Left hindlimb (tissue), 1 donor: ENCODE results near the gene CACNA1I.

ENCODE experiments used
- DNase-seq: peaks from one replicate; pipeline ENCODE4 v3.0.0-alpha.2; 2018

Gene CACNA1I

GRCh38 chr22:39653787-39654077 is 83.2 kb downstream of the CACNA1I start:
- no peak for DNase-seq

DNA sequence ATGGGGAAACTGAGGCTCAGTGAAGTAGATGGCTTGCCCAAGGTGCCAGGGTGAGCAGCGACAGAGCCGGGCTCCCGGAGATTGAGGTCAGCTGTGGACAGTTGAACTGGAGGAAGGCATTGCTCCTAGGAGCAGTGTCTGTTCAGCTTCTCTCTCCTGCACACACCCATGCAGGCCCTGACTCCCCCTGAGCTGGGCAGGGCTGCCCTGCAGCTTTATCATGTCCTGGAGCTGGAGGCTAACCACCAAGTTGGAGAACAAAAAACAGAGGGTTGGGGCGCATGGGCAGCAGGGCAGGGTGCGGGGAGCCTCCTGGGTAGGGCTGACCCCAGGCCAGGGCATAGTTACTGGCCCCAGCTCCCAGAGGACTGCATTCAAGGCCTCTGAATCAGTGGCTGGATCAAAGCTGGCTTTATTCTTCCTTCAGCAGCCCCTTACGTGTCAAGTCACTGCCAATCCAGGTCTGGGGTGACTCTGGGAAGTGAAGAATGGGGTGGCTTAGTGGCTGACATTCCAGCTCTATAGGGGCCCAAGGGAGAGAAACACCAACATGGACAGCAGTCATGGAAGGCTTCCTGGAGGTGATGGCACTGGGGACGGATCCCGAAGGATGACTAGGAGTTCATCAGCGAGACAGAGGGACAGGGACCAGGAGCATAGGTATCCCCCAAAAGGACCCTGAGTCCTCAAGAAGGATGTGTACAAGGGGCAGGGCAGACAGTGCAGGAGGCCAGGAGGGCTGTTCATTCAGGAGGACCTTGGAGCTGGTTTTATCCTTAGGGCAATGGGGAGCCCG is 83.8 kb downstream of the CACNA1I start:
- no peak for DNase-seq

GRCh38 chr22:39655004-39655579 is 84.5 kb downstream of the CACNA1I start:
- no peak for DNase-seq

DNA sequence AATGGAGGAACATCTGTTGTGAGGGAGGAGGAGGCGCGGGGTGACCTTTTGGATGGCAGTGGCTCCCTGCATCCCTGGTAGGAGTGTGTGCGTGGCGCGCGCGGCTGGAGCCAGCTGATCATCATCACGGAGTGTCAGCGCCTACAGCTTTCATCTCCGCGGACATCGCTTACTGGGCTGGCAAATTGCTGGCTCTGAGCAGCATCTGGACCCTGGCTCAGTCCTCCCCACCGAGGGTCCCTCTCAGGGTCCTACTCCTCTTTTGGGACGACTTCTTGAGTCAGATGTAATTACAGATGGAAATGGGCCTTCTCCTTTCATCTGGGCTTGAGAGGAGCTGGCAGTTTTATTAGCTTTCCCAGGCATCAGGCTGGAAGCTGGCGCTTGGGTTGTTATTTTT is 85.3 kb downstream of the CACNA1I start:
- no peak for DNase-seq

DNA sequence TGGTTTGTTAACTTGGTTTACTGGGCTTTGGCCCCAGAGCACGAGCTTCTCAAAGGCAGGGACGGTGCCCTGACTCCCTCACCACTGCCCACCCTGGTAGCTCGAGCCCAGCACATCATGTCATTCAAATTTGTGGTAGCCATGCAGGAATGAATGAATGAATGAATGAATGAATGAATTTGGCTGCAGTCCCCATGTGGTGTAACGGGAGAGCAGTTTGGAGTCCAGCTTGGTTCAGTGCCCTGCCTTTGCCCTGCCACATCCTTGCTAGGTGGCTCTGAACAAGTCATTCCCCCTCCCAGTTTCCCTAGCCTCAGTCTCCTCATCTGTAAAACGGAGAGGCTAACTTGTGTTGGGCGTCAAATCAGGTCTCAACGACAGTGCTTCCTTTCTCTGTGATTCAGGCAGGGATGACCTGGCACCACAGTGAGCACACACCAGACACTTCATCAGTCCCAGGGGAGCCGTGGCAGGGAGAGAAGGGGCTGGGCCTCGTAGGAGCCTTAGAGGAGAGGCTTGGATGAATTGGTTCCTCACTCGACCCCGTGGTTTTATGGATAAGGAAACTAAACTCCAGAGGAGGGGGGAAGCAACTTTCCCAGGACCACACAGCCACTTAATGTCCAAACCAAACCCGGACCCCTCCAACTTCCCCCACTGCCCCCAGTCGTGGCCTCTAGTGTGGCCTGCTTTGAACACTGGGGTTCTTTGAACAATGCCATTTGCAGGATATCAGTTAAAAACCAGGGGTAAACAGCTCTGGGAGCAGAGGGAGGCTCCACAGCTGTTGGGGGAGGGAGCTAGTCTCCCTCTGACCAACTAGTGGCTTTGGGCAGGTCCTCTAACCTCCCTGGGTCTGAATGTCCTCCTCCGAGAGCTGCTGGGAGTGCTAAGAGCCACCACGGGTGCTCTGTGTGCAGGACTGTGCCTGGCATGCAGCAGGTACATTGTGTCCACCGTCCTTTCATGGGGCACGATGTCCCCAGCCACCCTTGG is 86.2 kb downstream of the CACNA1I start:
- DNase-seq, result no peak

- DNase-seq, result no peak
These were observed 87.8 kb downstream of the CACNA1I start for GRCh38 chr22:39658367-39658766.

GRCh38 chr22:39658806-39659463 is 88.4 kb downstream of the CACNA1I start:
- no peak for DNase-seq

- no peak for DNase-seq
These were observed 90.9 kb downstream of the CACNA1I start for GRCh38 chr22:39661501-39661841.

- DNase-seq, result no peak
These were observed 91.5 kb downstream of the CACNA1I start for GRCh38 chr22:39661842-39662685.

GRCh38 chr22:39662686-39663052 is 92.1 kb downstream of the CACNA1I start:
- DNase-seq, result no peak

DNA sequence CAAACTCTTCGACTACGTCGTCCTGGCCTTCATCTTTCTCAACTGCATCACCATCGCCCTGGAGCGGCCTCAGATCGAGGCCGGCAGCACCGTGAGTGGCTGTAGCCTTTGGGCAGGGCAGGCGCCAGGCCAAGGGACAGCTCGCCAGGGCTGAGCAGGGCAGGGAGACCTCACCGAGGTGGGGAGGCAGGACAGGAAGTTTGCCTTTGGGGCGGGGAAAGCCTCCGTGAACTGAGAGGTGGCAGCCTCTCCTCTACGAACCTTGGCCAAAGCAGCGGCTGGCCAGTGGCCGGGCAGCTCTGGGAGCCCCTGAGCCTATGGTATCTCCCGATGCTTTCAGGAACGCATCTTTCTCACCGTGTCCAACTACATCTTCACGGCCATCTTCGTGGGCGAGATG is 93.2 kb downstream of the CACNA1I start:
- DNase-seq, result no peak

- no peak for DNase-seq
These were observed 94.1 kb downstream of the CACNA1I start for GRCh38 chr22:39664485-39665200.

DNA sequence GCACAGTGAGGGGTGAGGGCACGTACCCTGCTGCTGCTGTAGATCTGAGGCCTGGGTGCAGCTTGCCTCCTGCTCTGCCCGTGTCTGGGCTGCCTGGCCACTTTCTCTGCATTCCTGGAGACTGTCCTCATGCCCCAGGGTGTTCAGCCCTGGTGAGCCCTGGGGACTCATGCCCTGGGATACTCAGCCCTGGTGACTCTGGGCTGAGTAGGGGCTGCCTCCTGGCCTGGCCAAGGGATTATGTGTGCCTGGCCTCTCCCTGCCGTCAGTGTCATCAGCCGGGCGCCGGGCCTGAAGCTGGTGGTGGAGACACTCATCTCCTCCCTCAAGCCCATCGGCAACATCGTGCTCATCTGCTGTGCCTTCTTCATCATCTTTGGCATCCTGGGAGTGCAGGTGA is 94.7 kb downstream of the CACNA1I start:
- no peak for DNase-seq

- no peak for DNase-seq
These were observed 95.3 kb downstream of the CACNA1I start for GRCh38 chr22:39665661-39666431.

- DNase-seq, result no peak
These were observed 95.9 kb downstream of the CACNA1I start for GRCh38 chr22:39666495-39666894.

DNA sequence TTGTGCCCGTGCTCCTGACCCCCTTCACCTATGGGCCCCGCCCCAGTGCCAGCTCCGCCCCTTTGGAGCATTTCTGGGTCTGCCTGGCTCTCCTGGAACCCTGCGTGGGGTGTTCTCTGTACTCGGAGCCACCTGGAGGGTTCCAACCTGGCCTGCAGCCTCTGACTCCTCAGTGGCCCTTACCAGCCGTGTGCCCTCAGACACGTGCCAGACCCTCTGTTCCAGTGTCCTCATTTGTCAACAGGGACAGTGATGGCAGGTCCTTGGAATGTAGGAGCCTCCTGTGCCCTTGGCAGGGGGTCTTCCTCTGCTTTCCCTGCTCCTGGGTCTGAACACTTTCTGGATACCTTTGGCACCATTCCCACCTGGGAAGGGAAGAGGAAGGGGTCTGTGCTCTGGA is 96.4 kb downstream of the CACNA1I start:
- DNase-seq, result no peak

DNA sequence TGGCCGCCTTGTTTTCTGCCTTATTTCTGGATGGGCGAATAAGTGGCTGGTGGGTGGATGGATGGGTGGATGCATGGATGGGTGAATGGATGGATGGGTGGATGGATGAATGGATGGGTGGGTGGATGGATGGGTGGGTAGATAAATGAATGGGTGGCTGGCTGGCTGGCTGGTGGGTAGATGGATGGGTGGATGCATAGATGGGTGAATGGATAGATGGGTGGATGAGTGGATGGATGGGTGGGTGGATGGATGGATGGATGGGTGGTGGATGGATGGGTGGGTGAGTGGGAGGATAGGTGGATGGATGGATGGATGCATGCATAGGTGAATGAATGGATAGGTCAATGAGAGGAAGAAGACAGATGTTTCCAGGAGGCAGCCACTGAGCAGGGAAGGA is 98.9 kb downstream of the CACNA1I start:
- DNase-seq, result no peak

DNA sequence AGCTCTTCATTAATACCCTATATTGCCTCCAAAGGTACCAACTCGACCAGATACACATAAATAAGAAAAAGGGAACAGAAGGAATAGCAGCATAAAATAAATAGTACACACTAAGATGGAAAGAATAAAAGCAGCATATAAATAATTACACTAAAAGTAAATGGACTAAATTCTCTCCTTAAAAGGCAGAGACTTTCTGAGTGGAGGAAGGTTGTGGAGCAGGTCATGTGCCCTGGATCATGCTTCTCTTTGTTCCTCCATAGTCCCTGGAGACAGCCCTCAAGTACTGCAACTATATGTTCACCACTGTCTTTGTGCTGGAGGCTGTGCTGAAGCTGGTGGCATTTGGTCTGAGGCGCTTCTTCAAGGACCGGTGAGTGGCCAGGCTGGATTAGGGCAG is 101.4 kb downstream of the CACNA1I start:
- no peak for DNase-seq

- no peak for DNase-seq
These were observed 104.0 kb downstream of the CACNA1I start for GRCh38 chr22:39674536-39674935.

- no peak for DNase-seq
These were observed 105.4 kb downstream of the CACNA1I start for GRCh38 chr22:39675947-39676346.

DNA sequence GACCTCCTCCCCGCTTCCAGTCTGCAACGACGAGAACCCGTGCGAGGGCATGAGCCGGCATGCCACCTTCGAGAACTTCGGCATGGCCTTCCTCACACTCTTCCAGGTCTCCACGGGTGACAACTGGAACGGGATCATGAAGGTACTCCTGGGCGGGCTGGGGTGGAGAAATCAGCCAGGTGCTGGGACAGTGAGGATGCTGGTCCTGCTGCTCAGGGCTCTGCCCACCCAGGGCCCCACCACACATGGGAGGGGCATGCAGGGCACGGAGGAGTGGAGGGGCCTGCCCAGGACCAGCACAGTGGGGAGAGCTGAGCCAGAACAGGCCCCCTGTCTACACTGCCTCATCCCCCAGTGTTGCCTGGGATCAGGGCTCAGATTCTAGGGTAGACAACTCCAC is 107.4 kb downstream of the CACNA1I start:
- no peak for DNase-seq
